ENCODE results near the gene CWC15. TPM values are rescaled to one million over a fixed set of nuclear protein-coding genes. Genes with fewer than 3 reads are reported as not detected.

CWC15 gene
- total RNA-seq, 2 experiments from 2014 or later = 121 to 124 TPM

- Histone ChIP-seq H3K4me1 (ENCODE audit: insufficient read depth, low read length) (peaks cover 44% of the 10 kb centered on the region), H3K9me3 (ENCODE audit: control insufficient read depth in 1 of 2, insufficient read depth in 1 of 2, low read length in 2 of 2) (no peaks in the 10 kb centered on the region), H3K4me3 (ENCODE audit: low read length) (no peak overlapping the region), H3K27me3 (ENCODE audit: control insufficient read depth in 1 of 2, insufficient read depth in 2 of 2, low read length in 2 of 2) (no peaks in the 10 kb centered on the region), H3K36me3 (ENCODE audit: insufficient read depth, low read length) (no peaks in the 10 kb centered on the region), H3K27ac (ENCODE audit: low read depth in 1 of 2, low read length in 2 of 2) (peak overlapping the region in 1 of 2 donors; percentile 71)
- intact Hi-C loops (cut with DNase I, micrococcal nuclease) = loop anchor here in 1 of 2 experiments (2.0 kb wide), 1 partner anchor 47 kb away; the partner anchor contains the start of genes CWC15 and KDM4D
- ChIA-PET CTCF (interaction anchor here (1.7 kb wide), 1 partner anchor 14 kb away, joined by 3 read pairs; no protein-coding TSS in a partner anchor), POLR2A (interaction anchor here (0.8 to 2.8 kb wide), 7 partner anchors 9 to 865 kb away, joined by 3 to 28 read pairs (median 11); partner anchors contain the start of genes CEP57, CWC15, FAM76B and KDM4D)
- ATAC-seq (ENCODE audit: poor library complexity) (peak; percentile 27), DNase-seq (peak in 2 of 14 experiments; percentile 20 to 35)
- no peak for TF ChIP-seq CTCF (IDR thresholded peaks at IDR 0.05)
- Mint-ChIP-seq H3K9me3 (peaks cover 5% of the 10 kb centered on the region), H3K36me3 (ENCODE audit: low read depth) (no peaks in the 10 kb centered on the region), H3K4me1 (ENCODE audit: low read depth) (peaks cover 73% of the 10 kb centered on the region), H3K4me3 (peak overlapping the region; percentile 47), H3K27ac (peak overlapping the region; percentile 91), H3K27me3 (no peaks in the 10 kb centered on the region)
Measured at GRCh38 chr11:94925422-94926270, 47.7 kb downstream of the CWC15 start.

GRCh38 chr11:94924612-94925011, 48.7 kb downstream of the CWC15 start:
- peak overlapping the region; percentile 91 for H3K27ac Mint-ChIP-seq
- no peak for TF ChIP-seq CTCF (IDR thresholded peaks at IDR 0.05)
- ATAC-seq (ENCODE audit: poor library complexity) (peak; percentile 77), DNase-seq (peak in 9 of 14 experiments; percentile 9 to 61 (median 17))
- no peaks in the 10 kb centered on the region for H3K36me3 Mint-ChIP-seq (ENCODE audit: low read depth)
- Histone ChIP-seq H3K36me3 (ENCODE audit: insufficient read depth, low read length) (no peaks in the 10 kb centered on the region), H3K27ac (ENCODE audit: low read depth in 1 of 2, low read length in 2 of 2) (peak overlapping the region in 1 of 2 donors; percentile 71), H3K9me3 (ENCODE audit: control insufficient read depth in 1 of 2, insufficient read depth in 1 of 2, low read length in 2 of 2) (no peaks in the 10 kb centered on the region), H3K27me3 (ENCODE audit: control insufficient read depth in 1 of 2, insufficient read depth in 2 of 2, low read length in 2 of 2) (no peaks in the 10 kb centered on the region), H3K4me1 (ENCODE audit: insufficient read depth, low read length) (peaks cover 44% of the 10 kb centered on the region), H3K4me3 (ENCODE audit: low read length) (peak overlapping the region; percentile 15)
- no peaks in the 10 kb centered on the region for H3K27me3 Mint-ChIP-seq
- H3K4me1 Mint-ChIP-seq (ENCODE audit: low read depth) = peaks cover 73% of the 10 kb centered on the region
- ChIA-PET POLR2A (interaction anchor here (0.6 to 2.8 kb wide), 10 partner anchors 10 to 866 kb away, joined by 3 to 28 read pairs (median 4); partner anchors contain the start of genes CEP57, CWC15, ENDOD1 and FAM76B), CTCF (interaction anchor here (1.7 kb wide), 1 partner anchor 13 kb away, joined by 3 read pairs; no protein-coding TSS in a partner anchor)
- peak overlapping the region; percentile 47 for H3K4me3 Mint-ChIP-seq
- intact Hi-C loops (cut with DNase I, micrococcal nuclease) = loop anchor here in 1 of 2 experiments (2.0 kb wide), 1 partner anchor 48 kb away; the partner anchor contains the start of genes CWC15 and KDM4D
- H3K9me3 Mint-ChIP-seq = peaks cover 5% of the 10 kb centered on the region

- Histone ChIP-seq H3K9me3 (ENCODE audit: control insufficient read depth in 1 of 2, insufficient read depth in 1 of 2, low read length in 2 of 2) (no peaks in the 10 kb centered on the region), H3K27me3 (ENCODE audit: control insufficient read depth in 1 of 2, insufficient read depth in 2 of 2, low read length in 2 of 2) (no peaks in the 10 kb centered on the region), H3K4me1 (ENCODE audit: insufficient read depth, low read length) (peaks cover 44% of the 10 kb centered on the region), H3K36me3 (ENCODE audit: insufficient read depth, low read length) (no peaks in the 10 kb centered on the region), H3K4me3 (ENCODE audit: low read length) (no peak overlapping the region), H3K27ac (ENCODE audit: low read depth in 1 of 2, low read length in 2 of 2) (no peak overlapping the region)
- Mint-ChIP-seq H3K36me3 (ENCODE audit: low read depth) (no peaks in the 10 kb centered on the region), H3K4me1 (ENCODE audit: low read depth) (peaks cover 69% of the 10 kb centered on the region), H3K27me3 (no peaks in the 10 kb centered on the region), H3K4me3 (peak overlapping the region; percentile 47), H3K27ac (peak overlapping the region; percentile 91), H3K9me3 (peaks cover 5% of the 10 kb centered on the region)
- ChIA-PET POLR2A (interaction anchor here (1.0 to 2.8 kb wide), 8 partner anchors 10 to 866 kb away, joined by 3 to 28 read pairs (median 8); partner anchors contain the start of genes CEP57, CWC15, ENDOD1 and FAM76B), CTCF (interaction anchor here (1.7 kb wide), 1 partner anchor 13 kb away, joined by 3 read pairs; no protein-coding TSS in a partner anchor)
- peak; percentile 51 for ATAC-seq (ENCODE audit: poor library complexity)
- DNase-seq = no peak
- no peak for TF ChIP-seq CTCF (IDR thresholded peaks at IDR 0.05)
- intact Hi-C loops (cut with DNase I, micrococcal nuclease) = loop anchor here in 1 of 2 experiments (2.0 kb wide), 1 partner anchor 49 kb away; the partner anchor contains the start of genes CWC15 and KDM4D
Measured at GRCh38 chr11:94924171-94924572, 49.2 kb downstream of the CWC15 start.

All from CD4-positive, alpha-beta T cell (primary cell).